DMS114 treated with DMSO at 0.1 percent for 48 hours (cell line): ENCODE measurements around the gene QARS1.

Experiments
- DNase-seq: peaks from one replicate; lab custom pipeline; 2025; ENCODE audit not compliant: unreplicated experiment; lab: John Stamatoyannopoulos, UW

QARS1 gene

DNA sequence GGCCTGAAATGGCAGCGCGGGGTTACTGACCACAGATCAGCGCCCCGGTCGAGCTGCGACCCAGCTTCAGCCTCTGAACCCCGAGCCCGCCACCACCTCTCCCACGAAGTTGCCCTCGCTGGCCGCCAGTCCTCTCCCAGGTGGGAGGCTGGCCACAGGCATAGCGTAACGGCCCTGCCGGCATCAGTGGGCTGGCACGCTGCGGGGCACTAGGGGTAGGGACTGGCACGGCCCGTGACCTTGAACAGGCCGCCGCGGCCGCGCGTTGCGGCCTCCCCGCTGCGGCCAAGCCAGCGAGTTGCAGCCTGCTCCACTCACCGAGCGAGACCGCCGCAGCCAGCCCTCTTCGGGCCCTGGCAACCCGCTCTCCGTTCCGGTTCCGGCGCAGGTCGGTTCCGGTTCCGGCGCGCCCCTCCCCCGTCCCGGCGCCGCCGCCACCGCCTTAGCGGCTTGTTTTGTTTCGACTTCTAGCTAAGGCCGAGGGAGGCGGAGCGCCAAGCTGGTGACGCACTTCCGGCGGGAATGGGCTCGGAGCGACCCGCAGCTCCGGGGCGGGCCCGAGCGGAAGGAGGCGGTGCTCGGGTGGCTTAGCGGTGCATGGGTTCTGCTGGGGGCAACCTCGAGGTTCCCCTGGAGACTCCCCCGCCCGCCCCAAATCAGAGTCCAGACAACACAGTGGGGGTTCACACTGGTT is 16.0 kb upstream of the QARS1 start, which contains the start of gene USP19:
USP19 (minus strand) TSS at position 386 of the 694 bp plus-strand sequence. CDS start 1,678 bp downstream, outside the sequence.
- peak; percentile 64 for DNase-seq

DNA sequence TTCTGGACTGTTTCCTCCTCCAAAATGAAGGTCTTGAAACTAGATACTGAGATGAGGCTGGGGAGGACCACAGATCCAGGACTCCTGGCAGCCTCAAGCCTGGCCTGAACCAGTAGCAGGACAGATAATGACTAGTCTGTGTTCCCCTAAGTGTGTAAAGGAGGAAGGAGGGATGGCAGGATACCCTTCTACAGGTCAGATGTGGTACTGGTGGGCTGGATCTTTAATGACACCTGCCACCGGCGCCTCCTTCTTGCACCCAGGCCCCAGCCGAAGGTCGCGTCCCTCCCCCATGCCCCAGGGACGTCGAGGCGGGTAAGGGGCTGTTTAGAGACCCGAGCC is 15.5 kb upstream of the QARS1 start:
- DNase-seq, result no peak

DNA sequence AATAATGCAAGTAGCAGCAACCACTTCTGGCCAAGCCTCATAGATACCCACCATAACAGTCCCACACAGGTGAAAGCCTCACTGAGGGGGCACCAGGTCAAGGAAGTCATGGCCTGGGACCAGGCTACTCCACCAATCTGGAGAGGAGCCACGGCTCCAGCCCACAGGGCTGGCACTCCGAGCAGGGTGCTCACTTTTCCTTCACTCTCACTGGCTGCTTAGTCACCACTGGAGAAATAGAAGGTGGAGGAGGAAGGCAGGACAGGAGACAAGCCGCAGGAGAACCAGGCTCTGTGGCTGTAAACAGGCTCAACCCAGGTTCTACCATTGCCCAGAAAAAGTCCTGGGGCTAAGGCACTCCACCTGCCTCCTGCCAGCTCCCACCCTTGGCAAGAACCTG is 14.9 kb upstream of the QARS1 start:
- no peak for DNase-seq

GRCh38 chr3:49119036-49119435 is 14.5 kb upstream of the QARS1 start:
- no peak for DNase-seq

GRCh38 chr3:49112262-49112661 is 7.7 kb upstream of the QARS1 start:
- no peak for DNase-seq

DNA sequence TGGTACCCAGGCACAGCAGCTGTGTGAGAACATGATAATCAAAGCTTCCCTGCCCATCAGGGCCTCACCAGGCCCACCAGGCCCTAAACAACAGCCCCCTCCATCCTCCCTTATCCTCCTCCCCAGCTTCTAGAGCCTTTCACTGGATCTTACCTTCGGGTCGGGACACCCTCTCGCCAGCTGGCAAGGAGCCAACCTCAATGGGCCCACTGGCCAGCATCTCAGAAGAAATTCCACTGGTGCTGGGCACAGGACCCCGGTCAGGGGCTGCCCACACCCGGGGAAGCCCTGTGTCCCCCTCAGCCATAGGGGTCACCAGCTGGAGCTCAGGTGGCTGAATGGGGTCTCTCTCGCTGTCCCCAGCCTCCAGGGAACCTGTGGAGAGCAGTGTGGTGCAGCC is 6.8 kb upstream of the QARS1 start:
- DNase-seq, result no peak

DNA sequence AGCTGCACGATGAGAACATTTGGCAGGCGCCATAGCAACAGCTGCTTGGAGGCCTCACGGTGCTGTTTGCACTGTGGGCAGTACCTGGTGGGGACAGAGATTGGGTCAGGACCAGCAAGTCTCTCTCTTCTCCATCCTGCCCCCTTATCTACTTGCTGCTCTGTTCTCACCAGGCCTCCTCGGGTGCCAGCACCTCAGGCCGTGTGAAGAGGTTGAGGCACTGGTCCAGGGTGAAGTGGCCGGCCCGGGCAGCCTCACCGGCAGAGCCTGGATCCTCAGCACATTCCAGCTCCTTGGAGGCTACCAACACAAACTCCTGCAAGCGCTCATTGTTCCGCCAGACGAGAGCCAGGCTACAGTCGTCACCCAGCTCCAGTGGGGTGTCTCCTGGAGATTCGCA is 6.2 kb upstream of the QARS1 start:
- DNase-seq, result no peak

DNA sequence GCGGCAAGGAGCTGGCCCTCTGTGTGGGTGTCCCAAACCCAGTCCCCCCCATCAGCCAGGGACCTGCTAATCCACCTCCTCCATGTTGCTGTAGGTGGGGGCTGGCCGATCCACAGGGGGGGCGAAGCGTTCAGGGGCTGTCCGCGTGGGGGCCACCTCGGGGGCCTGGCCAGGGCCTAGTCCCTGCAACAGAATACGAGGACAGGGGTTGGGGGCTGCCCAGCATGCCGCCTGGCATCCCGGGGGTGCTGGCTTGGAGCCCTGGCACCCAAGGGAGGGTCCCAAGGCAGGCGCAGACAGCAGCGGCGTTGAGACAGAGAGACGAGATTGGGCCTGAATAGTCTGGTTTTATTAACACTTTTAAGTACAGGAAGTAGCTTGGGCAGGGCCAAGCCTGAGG is 3.8 kb upstream of the QARS1 start:
- no peak for DNase-seq

DNA sequence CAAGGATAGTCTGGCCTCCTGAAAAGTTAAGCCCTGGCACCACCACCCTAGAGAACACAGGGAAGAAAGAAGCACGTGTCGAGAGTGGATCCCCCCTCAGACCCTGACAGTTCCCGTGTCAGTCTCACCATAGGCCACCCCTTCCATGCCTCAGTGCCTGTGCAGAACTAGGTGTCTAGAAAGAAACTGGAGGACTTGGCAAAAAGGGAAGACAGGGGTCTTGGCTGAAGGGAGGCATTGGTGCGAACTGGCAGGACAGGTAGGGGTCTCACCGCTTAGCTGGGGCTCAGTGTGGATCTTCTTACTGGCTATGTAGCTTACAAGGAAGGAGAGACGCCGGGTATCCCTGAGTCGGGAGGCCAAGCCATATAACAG is 518 bp downstream of the QARS1 start:
- no peak for DNase-seq

DNA sequence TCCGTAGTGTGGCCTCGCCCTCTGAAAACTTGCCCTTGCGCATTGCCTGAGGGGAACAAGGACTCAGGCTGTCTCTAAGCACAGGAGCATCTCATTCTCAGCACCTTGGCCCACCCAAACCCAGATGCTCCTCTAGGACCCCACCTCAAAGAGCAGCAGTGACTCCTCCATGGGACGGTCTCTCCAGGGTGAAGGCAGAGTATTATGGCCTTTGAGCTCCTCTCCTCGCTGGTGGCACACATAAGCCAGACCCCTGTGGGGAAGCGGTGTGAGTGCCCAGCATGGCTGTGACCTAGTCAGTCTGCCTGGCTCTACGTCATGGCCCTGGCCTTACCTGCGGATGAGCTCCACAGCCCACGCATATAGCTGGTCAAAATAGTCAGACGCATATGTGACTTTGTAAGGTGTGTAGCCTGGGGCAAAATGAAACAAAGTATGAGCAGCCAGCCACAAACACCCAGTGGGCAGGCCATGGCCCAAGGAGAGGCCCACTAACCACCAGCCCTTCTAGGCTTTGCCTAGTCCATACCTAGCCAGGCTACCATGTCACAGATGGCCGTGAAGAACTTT is 4.4 kb downstream of the QARS1 start:
- DNase-seq, result no peak

DNA sequence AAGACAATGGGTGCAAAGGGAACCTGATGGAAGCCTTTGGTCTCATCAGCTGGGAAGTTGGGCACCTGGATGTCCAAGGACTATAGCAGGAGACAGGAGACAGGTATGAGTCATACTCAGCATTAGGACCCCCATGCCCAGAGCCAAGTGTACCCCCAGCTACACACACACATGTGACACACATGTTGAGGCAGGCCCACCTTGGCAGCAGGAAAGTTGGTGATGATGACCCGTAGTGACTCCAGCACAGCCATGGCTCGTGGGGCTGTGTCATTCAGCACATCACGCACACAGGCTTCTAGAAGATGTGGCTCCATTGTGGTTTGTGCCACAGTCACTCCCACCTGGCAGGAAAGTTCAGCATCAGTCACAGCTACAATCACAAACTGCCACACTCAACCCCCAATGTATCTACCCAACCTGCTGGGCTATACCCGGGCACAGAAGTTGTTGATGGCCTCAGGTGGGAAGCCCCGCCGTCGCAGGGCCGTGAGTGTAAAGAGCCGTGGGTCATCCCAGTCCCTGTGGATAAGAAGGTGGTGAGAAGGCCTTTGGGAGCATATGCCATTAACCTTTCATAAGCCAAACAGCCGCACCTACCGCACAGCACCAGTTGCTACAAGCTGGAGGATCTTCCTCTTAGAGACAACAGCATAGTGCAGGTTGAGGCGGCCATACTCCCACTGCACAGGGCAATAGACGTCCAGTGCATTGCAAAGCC is 5.5 kb downstream of the QARS1 start:
- DNase-seq, result no peak

DNA sequence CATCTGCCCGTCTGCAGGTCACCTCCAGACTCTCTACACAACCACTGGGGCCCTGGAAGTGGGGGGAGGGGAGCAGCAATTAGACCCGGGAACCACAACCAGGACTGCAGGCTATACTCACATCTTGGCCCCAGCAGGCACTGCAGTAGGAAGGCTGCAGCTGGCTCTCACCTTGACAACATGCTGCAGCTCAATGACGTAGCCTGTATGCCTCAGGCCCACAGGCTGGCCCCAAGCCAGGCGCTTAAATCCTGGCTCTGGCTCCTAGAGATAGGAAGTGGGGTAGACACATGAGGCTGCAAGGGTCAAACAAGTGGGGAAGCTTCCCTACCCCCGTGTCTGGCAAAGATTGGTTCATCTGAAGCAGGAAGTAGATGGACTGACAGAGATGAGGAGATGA is 6.1 kb downstream of the QARS1 start:
- DNase-seq, result no peak

DNA sequence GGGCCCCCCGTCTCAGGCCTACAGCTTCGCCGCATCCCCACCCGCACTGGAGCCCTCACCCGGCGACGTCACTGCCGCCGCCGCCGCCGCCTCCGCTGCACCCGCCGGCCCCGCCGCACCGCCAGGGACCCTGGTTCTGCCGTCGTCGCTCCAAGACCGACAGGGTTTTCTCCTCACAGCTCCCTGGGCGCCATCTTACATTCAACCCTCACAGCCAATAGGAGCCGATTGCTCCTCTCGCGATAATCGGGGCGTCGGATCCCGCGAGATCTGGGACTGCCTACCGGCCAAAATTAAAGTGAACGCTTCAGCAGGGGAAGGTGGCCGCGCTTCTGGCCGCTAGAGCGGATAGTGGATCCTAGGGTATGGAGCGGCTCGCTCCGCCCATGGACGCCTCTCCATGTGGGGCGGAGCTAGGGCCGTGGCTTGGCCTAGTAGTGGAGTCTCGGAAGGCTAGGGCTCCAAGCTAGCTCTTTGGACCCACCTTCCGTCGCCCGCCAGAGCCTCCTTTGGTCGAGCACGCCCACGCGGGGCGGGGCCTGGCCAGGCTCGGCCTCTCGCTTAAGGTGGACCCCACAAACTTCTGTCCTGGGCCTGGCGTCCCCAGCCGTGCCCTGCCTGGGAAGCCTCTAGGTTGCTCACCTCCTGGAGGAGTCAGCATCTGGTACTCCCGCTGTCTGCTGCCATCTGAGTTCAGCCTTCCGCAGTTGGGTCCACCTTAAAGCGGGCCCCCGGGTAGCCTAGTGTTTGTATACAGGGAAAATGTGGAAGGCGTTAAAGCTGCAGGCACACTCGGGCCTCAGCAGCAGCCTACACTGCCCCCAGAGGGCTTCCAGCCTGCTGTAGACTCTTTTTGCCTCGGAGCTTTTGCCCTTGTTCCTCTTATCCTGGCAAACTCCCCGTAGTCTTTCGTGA is 10.4 kb downstream of the QARS1 start, which contains the start of gene QRICH1:
QRICH1 (minus strand) TSS at position 219 of the 915 bp plus-strand sequence. CDS start 17,054 bp downstream, outside the sequence.
- peak; percentile 92 for DNase-seq

- peak; percentile 47 for DNase-seq
These were observed 11.4 kb downstream of the QARS1 start for GRCh38 chr3:49092938-49093852.

GRCh38 chr3:49081429-49081828 is 23.1 kb downstream of the QARS1 start:
- DNase-seq, result no peak

- DNase-seq, result no peak
These were observed 25.3 kb downstream of the QARS1 start for GRCh38 chr3:49079270-49079669.

DNA sequence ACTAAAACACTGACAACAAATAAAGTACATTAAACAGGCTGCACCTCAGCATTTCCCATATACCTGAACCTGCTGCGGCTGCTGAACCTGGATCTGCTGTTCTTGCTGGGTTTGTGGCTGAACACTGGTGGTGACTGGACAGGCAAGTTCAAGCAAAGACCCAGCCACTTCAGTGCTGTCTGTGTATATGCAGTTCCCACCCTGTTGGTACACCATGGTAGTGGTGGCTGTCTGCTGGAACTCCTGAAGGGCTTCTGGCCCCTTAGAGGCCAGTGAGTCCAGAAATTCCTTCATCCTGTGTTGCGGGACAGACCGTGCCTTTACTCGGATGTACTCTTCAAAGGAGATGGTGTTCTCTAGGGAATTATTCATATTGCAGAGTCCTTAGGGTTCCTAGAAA is 27.9 kb downstream of the QARS1 start:
- DNase-seq, result no peak

GRCh38 chr3:49076116-49076515 is 28.4 kb downstream of the QARS1 start:
- DNase-seq, result no peak

DNA sequence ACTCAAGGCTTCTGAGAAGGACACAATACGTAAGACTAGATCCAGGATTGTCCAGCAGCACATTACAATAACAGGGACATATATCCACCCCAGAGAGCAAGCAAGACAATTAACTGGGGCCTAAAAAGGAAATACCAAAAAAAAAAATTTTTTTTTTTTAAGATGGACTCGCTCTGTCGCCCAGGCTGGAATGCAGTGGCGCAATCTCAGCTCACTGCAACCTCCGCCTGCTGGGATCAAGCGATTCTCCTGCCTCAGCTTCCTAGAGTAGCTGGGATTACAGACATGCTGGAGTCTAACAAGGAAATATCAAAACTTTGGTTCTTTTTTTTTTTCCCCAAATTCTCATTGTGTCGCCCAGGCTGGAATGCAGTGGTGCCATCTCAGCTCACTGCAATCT is 46.5 kb downstream of the QARS1 start:
- no peak for DNase-seq

- DNase-seq, result no peak
These were observed 47.3 kb downstream of the QARS1 start for GRCh38 chr3:49057268-49057667.
